Loucy (cell line): ENCODE results near the gene CMTM8.

Source experiments
- CTCF ChIP-seq: fragments of 200-600 bp; sonication (generic); conservative IDR thresholded peaks from 2 replicates; pipeline ENCODE4 v1.5.1; 2014; ENCODE audit warnings: mild to moderate bottlenecking, antibody characterized with exemption, low read length
- EZH2phosphoT487 ChIP-seq: fragments of 200-600 bp; IDR thresholded peaks from 2 replicates; pipeline ENCODE4 v1.6.1; 2018; ENCODE audit warnings: antibody characterized with exemption, mild to moderate bottlenecking, moderate library complexity, borderline replicate concordance

- TF ChIP-seq CTCF (no peak), EZH2phosphoT487 (no peak)
Measured at GRCh38 chr3:32229565-32229964, 8.9 kb upstream of the CMTM8 start.
